ENCODE results near the gene CILP2. TPM values are rescaled to one million over a fixed set of nuclear protein-coding genes. Genes with fewer than 3 reads are reported as not detected.

Gene CILP2
- total and polyA plus RNA-seq, 9 of the 15 experiments (the other 6 are each of a cell fraction or from before 2014, with no cell fraction given): 0.04 to 0.35 (median 0.05) TPM; not detected in 2

- TF ChIP-seq CEBPB (tag; IDR thresholded peaks at IDR 0.05) (no peak), SREBF1 (IDR thresholded peaks at IDR 0.05; ENCODE audit: borderline replicate concordance, low read depth, low read length) (no peak), ZNF316 (IDR thresholded peaks at IDR 0.05) (no peak), MED1 (CRISPR knock-in tag; IDR thresholded peaks at IDR 0.05; ENCODE audit: borderline replicate concordance) (no peak), NFE2 (IDR thresholded peaks at IDR 0.05; ENCODE audit: low read depth) (0 out of 2 replicates have a peak, but pooled peaks have one; percentile 27), KAT8 (IDR thresholded peaks at IDR 0.05; ENCODE audit: low read depth) (peak; percentile 99), NCOA6 (IDR thresholded peaks at IDR 0.05) (no peak), U2AF1 (optimal IDR thresholded peaks at IDR 0.05; ENCODE audit: low read depth, low read length) (no peak), CBFB (CRISPR knock-in tag; IDR thresholded peaks at IDR 0.05) (no peak), CAMTA2 (CRISPR knock-in tag; conservative IDR thresholded peaks at IDR 0.05) (no peak), RNF2 (IDR thresholded peaks at IDR 0.05) (no peak), RBFOX2 (IDR thresholded peaks at IDR 0.05; ENCODE audit: low read depth, low read length) (peak; percentile 74), ZNF354B (CRISPR knock-in tag; IDR thresholded peaks at IDR 0.05) (no peak), RFX5 (IDR thresholded peaks at IDR 0.05; ENCODE audit: low read depth, low read length) (no peak), NR2F6 (CRISPR knock-in tag; IDR thresholded peaks at IDR 0.05) (no peak), ELF2 (CRISPR knock-in tag; IDR thresholded peaks at IDR 0.05) (0 out of 2 replicates have a peak, but pooled peaks have one; percentile 51), ARHGAP35 (IDR thresholded peaks at IDR 0.05; ENCODE audit: partially characterized antibody) (no peak), NR2C2 (CRISPR knock-in tag; IDR thresholded peaks at IDR 0.05) (no peak), NR2C2 (tag; IDR thresholded peaks at IDR 0.05) (peak; percentile 82)
- TF ChIP-seq, protein P1, sequence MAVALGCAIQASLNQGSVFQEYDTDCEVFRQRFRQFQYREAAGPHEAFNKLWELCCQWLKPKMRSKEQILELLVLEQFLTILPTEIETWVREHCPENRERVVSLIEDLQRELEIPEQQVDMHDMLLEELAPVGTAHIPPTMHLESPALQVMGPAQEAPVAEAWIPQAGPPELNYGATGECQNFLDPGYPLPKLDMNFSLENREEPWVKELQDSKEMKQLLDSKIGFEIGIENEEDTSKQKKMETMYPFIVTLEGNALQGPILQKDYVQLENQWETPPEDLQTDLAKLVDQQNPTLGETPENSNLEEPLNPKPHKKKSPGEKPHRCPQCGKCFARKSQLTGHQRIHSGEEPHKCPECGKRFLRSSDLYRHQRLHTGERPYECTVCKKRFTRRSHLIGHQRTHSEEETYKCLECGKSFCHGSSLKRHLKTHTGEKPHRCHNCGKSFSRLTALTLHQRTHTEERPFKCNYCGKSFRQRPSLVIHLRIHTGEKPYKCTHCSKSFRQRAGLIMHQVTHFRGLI (CRISPR knock-in tag; IDR thresholded peaks at IDR 0.05): no peak
- TF ChIP-seq, protein P2, sequence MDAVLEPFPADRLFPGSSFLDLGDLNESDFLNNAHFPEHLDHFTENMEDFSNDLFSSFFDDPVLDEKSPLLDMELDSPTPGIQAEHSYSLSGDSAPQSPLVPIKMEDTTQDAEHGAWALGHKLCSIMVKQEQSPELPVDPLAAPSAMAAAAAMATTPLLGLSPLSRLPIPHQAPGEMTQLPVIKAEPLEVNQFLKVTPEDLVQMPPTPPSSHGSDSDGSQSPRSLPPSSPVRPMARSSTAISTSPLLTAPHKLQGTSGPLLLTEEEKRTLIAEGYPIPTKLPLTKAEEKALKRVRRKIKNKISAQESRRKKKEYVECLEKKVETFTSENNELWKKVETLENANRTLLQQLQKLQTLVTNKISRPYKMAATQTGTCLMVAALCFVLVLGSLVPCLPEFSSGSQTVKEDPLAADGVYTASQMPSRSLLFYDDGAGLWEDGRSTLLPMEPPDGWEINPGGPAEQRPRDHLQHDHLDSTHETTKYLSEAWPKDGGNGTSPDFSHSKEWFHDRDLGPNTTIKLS (IDR thresholded peaks at IDR 0.05; ENCODE audit: borderline replicate concordance, low read depth): no peak; the same call in 1 of the 2 replicates
- TF ChIP-seq, protein P3, sequence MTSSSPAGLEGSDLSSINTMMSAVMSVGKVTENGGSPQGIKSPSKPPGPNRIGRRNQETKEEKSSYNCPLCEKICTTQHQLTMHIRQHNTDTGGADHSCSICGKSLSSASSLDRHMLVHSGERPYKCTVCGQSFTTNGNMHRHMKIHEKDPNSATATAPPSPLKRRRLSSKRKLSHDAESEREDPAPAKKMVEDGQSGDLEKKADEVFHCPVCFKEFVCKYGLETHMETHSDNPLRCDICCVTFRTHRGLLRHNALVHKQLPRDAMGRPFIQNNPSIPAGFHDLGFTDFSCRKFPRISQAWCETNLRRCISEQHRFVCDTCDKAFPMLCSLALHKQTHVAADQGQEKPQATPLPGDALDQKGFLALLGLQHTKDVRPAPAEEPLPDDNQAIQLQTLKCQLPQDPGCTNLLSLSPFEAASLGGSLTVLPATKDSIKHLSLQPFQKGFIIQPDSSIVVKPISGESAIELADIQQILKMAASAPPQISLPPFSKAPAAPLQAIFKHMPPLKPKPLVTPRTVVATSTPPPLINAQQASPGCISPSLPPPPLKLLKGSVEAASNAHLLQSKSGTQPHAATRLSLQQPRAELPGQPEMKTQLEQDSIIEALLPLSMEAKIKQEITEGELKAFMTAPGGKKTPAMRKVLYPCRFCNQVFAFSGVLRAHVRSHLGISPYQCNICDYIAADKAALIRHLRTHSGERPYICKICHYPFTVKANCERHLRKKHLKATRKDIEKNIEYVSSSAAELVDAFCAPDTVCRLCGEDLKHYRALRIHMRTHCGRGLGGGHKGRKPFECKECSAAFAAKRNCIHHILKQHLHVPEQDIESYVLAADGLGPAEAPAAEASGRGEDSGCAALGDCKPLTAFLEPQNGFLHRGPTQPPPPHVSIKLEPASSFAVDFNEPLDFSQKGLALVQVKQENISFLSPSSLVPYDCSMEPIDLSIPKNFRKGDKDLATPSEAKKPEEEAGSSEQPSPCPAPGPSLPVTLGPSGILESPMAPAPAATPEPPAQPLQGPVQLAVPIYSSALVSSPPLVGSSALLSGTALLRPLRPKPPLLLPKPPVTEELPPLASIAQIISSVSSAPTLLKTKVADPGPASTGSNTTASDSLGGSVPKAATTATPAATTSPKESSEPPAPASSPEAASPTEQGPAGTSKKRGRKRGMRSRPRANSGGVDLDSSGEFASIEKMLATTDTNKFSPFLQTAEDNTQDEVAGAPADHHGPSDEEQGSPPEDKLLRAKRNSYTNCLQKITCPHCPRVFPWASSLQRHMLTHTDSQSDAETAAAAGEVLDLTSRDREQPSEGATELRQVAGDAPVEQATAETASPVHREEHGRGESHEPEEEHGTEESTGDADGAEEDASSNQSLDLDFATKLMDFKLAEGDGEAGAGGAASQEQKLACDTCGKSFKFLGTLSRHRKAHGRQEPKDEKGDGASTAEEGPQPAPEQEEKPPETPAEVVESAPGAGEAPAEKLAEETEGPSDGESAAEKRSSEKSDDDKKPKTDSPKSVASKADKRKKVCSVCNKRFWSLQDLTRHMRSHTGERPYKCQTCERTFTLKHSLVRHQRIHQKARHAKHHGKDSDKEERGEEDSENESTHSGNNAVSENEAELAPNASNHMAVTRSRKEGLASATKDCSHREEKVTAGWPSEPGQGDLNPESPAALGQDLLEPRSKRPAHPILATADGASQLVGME (CRISPR knock-in tag; IDR thresholded peaks at IDR 0.05): peak; percentile 66; the same call in 1 of the 2 replicates
These were observed 49.0 kb upstream of the CILP2 start (continued) for GRCh38 chr19:19488875-19489690.

Measured in K562 (cell line).